Nephron progenitor cell (in vitro differentiated cells): ENCODE results near the gene SCARF2.
"Not testable (repeated sequence)": the region's sequence is repeated elsewhere in the genome, so short reads cannot be mapped to it uniquely, and the experiment has no call there.

Source experiments
- DNase-seq: peaks from one replicate; pipeline ENCODE4 v3.0.0; 2021
- H3K27ac Mint-ChIP-seq: 2 replicates; pipeline ENCODE4 v1.8.0; 2021; ENCODE audit warnings: mild to moderate bottlenecking, moderate library complexity, mixed read lengths
- H3K27me3 Mint-ChIP-seq: 2 replicates; pipeline ENCODE4 v1.8.0; 2021; ENCODE audit warnings: mild to moderate bottlenecking, low read depth, mixed read lengths; ENCODE audit not compliant: poor library complexity
- H3K36me3 Mint-ChIP-seq: 2 replicates; pipeline ENCODE4 v1.8.0; 2021; ENCODE audit warnings: low read depth, mixed read lengths
- H3K4me1 Mint-ChIP-seq: 2 replicates; pipeline ENCODE4 v1.8.0; 2021; ENCODE audit warnings: mixed read lengths
- H3K4me3 Mint-ChIP-seq: 2 replicates; pipeline ENCODE4 v1.8.0; 2021; ENCODE audit warnings: mild to moderate bottlenecking, moderate library complexity, mixed read lengths
- H3K9me3 Mint-ChIP-seq: 2 replicates; pipeline ENCODE4 v1.8.0; 2021; ENCODE audit warnings: mild to moderate bottlenecking, moderate library complexity, mixed read lengths
- TF ChIP-seq, protein P1 (sequence below): fragments of 200-600 bp; sonication (generic); IDR thresholded peaks from 2 replicates; pipeline ENCODE4 v1.5.0; 2021; ENCODE audit warnings: antibody characterized with exemption

Gene SCARF2

DNA sequence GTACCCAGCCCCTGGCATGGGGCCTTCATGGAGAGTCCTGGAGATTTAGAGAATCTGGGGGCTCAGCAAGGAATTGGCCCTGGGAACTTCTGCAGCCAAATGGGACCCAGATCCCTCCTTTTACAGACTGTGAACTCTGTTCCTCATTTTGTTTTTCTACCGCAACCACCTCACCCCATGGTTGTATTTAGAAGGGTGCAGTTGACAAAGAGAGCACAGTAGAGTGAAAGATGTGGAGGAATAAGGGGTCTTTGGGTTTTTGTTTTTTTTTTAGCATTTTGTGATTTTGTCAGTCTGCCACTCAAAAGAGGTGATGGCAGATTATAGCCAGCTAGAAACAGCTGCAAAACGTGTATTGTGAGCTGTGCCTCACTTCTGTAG is 41.7 kb downstream of the SCARF2 start:
- H3K9me3 Mint-ChIP-seq, result no peaks in the 10 kb centered on the region
- TF ChIP-seq, protein P1, sequence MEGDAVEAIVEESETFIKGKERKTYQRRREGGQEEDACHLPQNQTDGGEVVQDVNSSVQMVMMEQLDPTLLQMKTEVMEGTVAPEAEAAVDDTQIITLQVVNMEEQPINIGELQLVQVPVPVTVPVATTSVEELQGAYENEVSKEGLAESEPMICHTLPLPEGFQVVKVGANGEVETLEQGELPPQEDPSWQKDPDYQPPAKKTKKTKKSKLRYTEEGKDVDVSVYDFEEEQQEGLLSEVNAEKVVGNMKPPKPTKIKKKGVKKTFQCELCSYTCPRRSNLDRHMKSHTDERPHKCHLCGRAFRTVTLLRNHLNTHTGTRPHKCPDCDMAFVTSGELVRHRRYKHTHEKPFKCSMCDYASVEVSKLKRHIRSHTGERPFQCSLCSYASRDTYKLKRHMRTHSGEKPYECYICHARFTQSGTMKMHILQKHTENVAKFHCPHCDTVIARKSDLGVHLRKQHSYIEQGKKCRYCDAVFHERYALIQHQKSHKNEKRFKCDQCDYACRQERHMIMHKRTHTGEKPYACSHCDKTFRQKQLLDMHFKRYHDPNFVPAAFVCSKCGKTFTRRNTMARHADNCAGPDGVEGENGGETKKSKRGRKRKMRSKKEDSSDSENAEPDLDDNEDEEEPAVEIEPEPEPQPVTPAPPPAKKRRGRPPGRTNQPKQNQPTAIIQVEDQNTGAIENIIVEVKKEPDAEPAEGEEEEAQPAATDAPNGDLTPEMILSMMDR, result no peak
- H3K27ac Mint-ChIP-seq, result no peak overlapping the region

DNA sequence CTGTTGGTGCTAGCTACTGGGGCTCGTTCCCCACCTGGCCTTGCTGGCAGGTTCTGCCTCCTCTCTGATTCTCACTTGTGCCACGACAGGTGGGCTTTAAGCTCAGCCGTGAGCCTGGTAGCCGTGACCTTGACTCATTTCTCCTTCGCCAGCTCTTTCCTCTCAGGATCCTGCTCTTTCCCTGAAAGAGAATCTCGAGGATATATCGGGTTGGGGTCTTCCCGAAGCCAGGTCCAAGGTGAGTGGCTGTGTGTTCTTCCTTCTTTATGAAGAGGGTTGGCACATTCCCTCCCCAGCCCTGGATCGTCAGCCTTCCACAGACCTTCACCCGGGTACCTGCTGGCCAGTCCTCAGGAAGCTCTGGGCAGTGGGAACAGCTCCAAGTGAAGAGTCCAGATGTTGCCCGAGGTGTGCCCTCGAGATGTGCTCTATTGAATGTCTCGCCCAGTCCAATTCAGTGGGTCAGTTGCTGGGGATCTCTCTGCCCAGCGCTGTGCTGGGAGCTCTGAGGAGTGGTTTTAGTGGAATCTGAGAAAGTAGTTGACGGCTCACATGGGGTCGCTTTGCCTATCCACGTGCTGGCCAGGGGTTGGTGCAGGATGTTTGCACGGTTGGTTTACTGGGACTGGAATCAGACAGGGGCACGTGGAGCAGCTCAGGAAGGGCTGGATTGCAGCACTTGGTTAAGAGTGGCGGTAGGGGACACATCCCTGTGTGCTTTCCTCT is 42.3 kb downstream of the SCARF2 start:
- Mint-ChIP-seq H3K27me3 (peaks cover 11% of the 10 kb centered on the region), H3K4me1 (peaks cover 51% of the 10 kb centered on the region), H3K36me3 (peaks cover 18% of the 10 kb centered on the region), H3K4me3 (peak overlapping the region; percentile 85), H3K27ac (no peak overlapping the region), H3K9me3 (no peaks in the 10 kb centered on the region)
- DNase-seq, result no peak
- TF ChIP-seq, protein P1, result no peak

More for the DNA sequence above, 41.7 kb downstream of the SCARF2 start:
- Mint-ChIP-seq H3K4me1 (peaks cover 51% of the 10 kb centered on the region), H3K27me3 (peaks cover 9% of the 10 kb centered on the region), H3K4me3 (peak overlapping the region; percentile 85), H3K36me3 (peaks cover 18% of the 10 kb centered on the region)
- DNase-seq, result no peak

DNA sequence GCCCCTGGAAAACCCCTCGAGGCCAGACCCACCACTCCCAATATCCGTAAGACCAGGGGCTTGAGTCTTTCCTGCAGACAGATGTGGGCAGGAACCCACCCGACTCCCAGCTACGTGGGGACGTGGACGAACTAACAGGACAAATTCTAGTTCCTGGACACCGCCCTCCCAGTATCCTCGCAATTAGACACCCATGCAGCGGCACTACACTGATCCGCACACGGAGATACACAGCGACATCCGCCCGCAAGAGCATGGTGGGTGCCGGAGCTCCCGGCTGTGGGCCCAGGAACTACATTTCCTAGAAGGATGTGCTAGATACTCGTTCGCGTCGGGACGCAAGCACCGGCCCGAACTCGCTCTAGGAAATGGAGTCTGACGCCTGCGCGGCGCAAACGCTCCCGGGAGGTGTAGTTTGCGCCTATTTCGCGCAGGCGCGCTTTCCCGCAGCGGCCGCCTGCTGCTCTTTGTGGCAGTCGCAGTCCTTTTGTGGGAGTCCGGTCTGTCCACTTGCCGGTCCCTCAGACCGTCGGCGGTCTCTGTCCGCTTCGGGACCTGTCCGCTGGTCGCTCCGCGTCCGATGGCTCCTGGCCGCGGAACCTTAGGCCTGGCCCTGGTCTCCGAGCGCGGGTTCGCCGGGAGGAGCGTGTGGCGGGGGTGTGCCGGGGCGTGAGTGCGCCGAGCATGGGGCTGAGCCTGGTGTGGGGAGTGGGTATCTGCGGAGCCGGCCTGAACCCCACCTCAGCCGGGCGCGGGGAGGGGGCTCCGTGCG is 43.7 kb downstream of the SCARF2 start, which contains the start of gene ZNF74:
ZNF74 (plus strand) TSS at position 447 of the 772 bp plus-strand sequence. CDS start 478 bp downstream, outside the sequence.
- Mint-ChIP-seq H3K4me1 (peaks cover 45% of the 10 kb centered on the region), H3K27me3 (peaks cover 26% of the 10 kb centered on the region), H3K4me3 (peak within 1 kb of the TSS; percentile 85), H3K36me3 (peaks cover 14% of the 10 kb centered on the region), H3K9me3 (peaks cover 6% of the 10 kb centered on the region), H3K27ac (peak within 1 kb of the TSS; percentile 94)
- TF ChIP-seq, protein P1, result no peak
- DNase-seq, result peak; percentile 86

DNA sequence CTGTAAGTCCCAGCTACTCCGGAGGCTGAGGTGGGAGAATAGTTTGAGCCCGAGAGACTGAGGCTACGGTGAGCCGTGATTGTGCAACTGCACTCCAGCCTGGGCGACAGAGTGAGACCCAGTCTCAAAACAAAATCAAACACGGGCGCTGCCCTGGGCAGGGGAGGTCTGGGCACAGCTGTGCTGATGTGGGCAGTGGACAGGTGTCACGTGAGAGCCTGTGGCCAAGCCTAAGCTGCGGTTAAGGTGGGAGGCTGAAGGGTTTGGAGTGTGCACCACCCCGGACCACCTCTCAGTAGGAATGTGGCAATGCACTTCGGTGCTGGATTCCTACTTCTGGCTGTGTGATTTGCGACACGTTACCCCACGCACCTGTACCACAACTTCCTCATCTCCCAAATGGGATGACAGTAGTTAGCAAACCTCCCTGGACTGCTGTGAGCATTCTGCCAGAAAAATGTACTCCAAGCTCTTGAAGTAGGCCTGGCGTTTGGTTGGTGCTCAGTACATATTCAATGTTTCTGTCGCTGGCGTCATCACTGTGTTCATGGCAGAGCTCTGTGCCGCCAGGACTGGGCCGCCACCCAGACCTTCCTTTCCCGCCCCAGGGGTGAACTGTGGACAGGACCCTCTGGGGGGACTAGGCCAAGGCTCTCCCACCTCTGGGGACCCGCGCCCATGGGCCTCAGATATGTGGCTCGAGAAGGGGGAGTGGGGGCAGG is 44.5 kb downstream of the SCARF2 start:
- DNase-seq, result no peak
- TF ChIP-seq, protein P1, result no peak
- peaks cover 7% of the 10 kb centered on the region for H3K9me3 Mint-ChIP-seq

GRCh38 chr22:20392365-20392881 is 45.2 kb downstream of the SCARF2 start:
- not testable (repeated sequence) for H3K27ac Mint-ChIP-seq, H3K4me3 Mint-ChIP-seq, DNase-seq
- Mint-ChIP-seq H3K36me3 (peaks cover 10% of the 10 kb centered on the region), H3K9me3 (peaks cover 11% of the 10 kb centered on the region), H3K4me1 (peaks cover 37% of the 10 kb centered on the region), H3K27me3 (peaks cover 29% of the 10 kb centered on the region)

More for the DNA sequence above, 44.5 kb downstream of the SCARF2 start:
- Mint-ChIP-seq H3K36me3 (peaks cover 14% of the 10 kb centered on the region), H3K4me3 (peak overlapping the region; percentile 85), H3K4me1 (peaks cover 40% of the 10 kb centered on the region), H3K27me3 (peaks cover 27% of the 10 kb centered on the region), H3K27ac (no peak overlapping the region)

GRCh38 chr22:20391222-20391621 is 46.4 kb downstream of the SCARF2 start:
- Mint-ChIP-seq H3K4me1 (peaks cover 25% of the 10 kb centered on the region), H3K27ac (no peak overlapping the region), H3K9me3 (peaks cover 11% of the 10 kb centered on the region), H3K27me3 (peaks cover 33% of the 10 kb centered on the region), H3K36me3 (no peaks in the 10 kb centered on the region), H3K4me3 (no peak overlapping the region)
- TF ChIP-seq, protein P1, result no peak
- no peak for DNase-seq
